Stimulated activated CD8-positive, alpha-beta memory T cell treated with anti-CD3 and anti-CD28 coated beads, Interleukin-4, amount 100 ng/mL, for 4 hours (primary cell): ENCODE results near the gene DISP3.

Source experiments
- DNase-seq, 2 donors: peaks; one replicate each; pipeline ENCODE4 v3.0.0-alpha.2; 2020; ENCODE audit warnings: low read depth in 2 of 2, low spot score in 1 of 2

The DISP3 gene

GRCh38 chr1:11478571-11479374 is at the start of gene DISP3:
Gene DISP3 (plus strand): TSS chr1:11479155. CDS start chr1:11500993, 21,838 bp downstream.
- peak; percentile 14 to 18 for DNase-seq

- DNase-seq: no peak
These were observed 49.7 kb upstream of the DISP3 start for GRCh38 chr1:11429226-11429625.

- no peak for DNase-seq
These were observed 49.0 kb upstream of the DISP3 start for GRCh38 chr1:11429935-11430334.

GRCh38 chr1:11431941-11432507 is 46.9 kb upstream of the DISP3 start:
- DNase-seq: no peak

GRCh38 chr1:11432526-11432925 is 46.4 kb upstream of the DISP3 start:
- DNase-seq: no peak

GRCh38 chr1:11434501-11434900 is 44.5 kb upstream of the DISP3 start:
- DNase-seq: no peak

GRCh38 chr1:11434926-11435325 is 44.0 kb upstream of the DISP3 start:
- no peak for DNase-seq

- no peak for DNase-seq
These were observed 40.0 kb upstream of the DISP3 start for GRCh38 chr1:11438996-11439395.

- DNase-seq: no peak
These were observed 37.6 kb upstream of the DISP3 start for GRCh38 chr1:11441211-11441952.

- no peak for DNase-seq
These were observed 35.9 kb upstream of the DISP3 start for GRCh38 chr1:11443043-11443442.

- no peak for DNase-seq
These were observed 34.8 kb upstream of the DISP3 start for GRCh38 chr1:11443961-11444658.

GRCh38 chr1:11444907-11445306 is 34.0 kb upstream of the DISP3 start:
- no peak for DNase-seq

- DNase-seq: no peak
These were observed 31.1 kb upstream of the DISP3 start for GRCh38 chr1:11447903-11448302.

- DNase-seq: no peak
These were observed 30.4 kb upstream of the DISP3 start for GRCh38 chr1:11448373-11449099.

GRCh38 chr1:11449100-11449403 is 29.9 kb upstream of the DISP3 start:
- no peak for DNase-seq

- no peak for DNase-seq
These were observed 28.6 kb upstream of the DISP3 start for GRCh38 chr1:11450310-11450709.

- no peak for DNase-seq
These were observed 25.0 kb upstream of the DISP3 start for GRCh38 chr1:11453742-11454491.

- DNase-seq: no peak
These were observed 22.9 kb upstream of the DISP3 start for GRCh38 chr1:11455967-11456570.

GRCh38 chr1:11456965-11457364 is 22.0 kb upstream of the DISP3 start:
- no peak for DNase-seq

- no peak for DNase-seq
These were observed 20.1 kb upstream of the DISP3 start for GRCh38 chr1:11458811-11459275.
